Measurements from ENCODE around the gene AHCY. TPM values are rescaled to one million over a fixed set of nuclear protein-coding genes. Genes with fewer than 3 reads are reported as not detected.

Gene AHCY
- total RNA-seq, 1 experiment from 2014 or later, result 265 TPM

GRCh38 chr20:34295284-34295683 is 7.9 kb downstream of the AHCY start:
- H2AFZ ChIP-seq (ENCODE audit: low read length), result no peak overlapping the region
- peaks cover 1% of the 10 kb centered on the region for H3K4me1 ChIP-seq (ENCODE audit: insufficient read depth, low read length)
- intact Hi-C loops (cut with micrococcal nuclease), result no loop called here
- no peak for ATAC-seq
- H3K4me2 ChIP-seq (ENCODE audit: low read length), result no peak overlapping the region
- H3K27me3 ChIP-seq (ENCODE audit: low read length), result no peaks in the 10 kb centered on the region
- no peaks in the 10 kb centered on the region for H3K9me2 ChIP-seq (replicated peaks; ENCODE audit: low read length)
- no peaks in the 10 kb centered on the region for H3K9me3 ChIP-seq (ENCODE audit: low read length)
- H3K9ac ChIP-seq (ENCODE audit: low read length), result no peak overlapping the region
- DNase-seq, result no peak
- H3F3A ChIP-seq (ENCODE audit: low read length, unreplicated experiment), result no peaks in the 10 kb centered on the region
- H3K27ac ChIP-seq (ENCODE audit: low read length), result no peak overlapping the region
- ChIA-PET CTCF (no interaction called here), POLR2A (ENCODE audit: unreplicated experiment) (no interaction called here)
- TF ChIP-seq CTCF (conservative IDR thresholded peaks at IDR 0.05; ENCODE audit: low read depth, low read length), result no peak
- TF ChIP-seq EZH2phosphoT487 (IDR thresholded peaks at IDR 0.05; ENCODE audit: borderline replicate concordance, low read length), result no peak
- no peak for TF ChIP-seq EZH2 (IDR thresholded peaks at IDR 0.05; ENCODE audit: low read length, unreplicated experiment)
- peaks cover 25% of the 10 kb centered on the region for H4K20me1 ChIP-seq (ENCODE audit: low read length)
- peaks cover 51% of the 10 kb centered on the region for H3K36me3 ChIP-seq (ENCODE audit: low read depth, low read length)
- H3K4me3 ChIP-seq (ENCODE audit: low read length), result no peak overlapping the region
- peaks cover 59% of the 10 kb centered on the region for H3K79me2 ChIP-seq (ENCODE audit: low read length)
- BruUV-seq (replicated peaks), result no TSS peak

DNA sequence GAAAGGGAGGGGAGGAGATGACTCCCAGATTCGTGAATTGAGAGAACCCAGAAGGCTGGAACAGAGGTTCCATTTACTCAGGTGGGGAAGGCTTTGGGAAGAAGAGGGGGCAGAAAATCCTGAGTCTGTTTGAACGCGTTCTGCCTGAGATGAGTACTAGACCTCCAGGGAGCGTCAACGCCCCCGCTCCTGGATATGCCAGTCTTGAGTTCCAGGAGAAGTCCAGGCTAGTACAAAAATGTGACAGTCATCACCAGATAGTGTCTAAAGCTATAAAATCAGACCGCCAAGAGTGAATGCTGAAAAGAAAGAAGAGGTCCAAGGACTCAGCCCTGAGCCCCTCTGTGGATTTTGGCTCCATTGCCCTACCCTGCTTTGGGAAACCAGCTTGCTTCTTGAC is 8.6 kb downstream of the AHCY start:
- Histone ChIP-seq H3K9me2 (replicated peaks; ENCODE audit: low read length) (no peaks in the 10 kb centered on the region), H3K79me2 (ENCODE audit: low read length) (peaks cover 51% of the 10 kb centered on the region), H3K9me3 (ENCODE audit: low read length) (no peaks in the 10 kb centered on the region), H2AFZ (ENCODE audit: low read length) (no peak overlapping the region), H3K9ac (ENCODE audit: low read length) (no peak overlapping the region), H4K20me1 (ENCODE audit: low read length) (peaks cover 24% of the 10 kb centered on the region), H3K4me3 (ENCODE audit: low read length) (no peak overlapping the region), H3K4me1 (ENCODE audit: insufficient read depth, low read length) (no peaks in the 10 kb centered on the region), H3F3A (ENCODE audit: low read length, unreplicated experiment) (no peaks in the 10 kb centered on the region), H3K27me3 (ENCODE audit: low read length) (no peaks in the 10 kb centered on the region), H3K4me2 (ENCODE audit: low read length) (no peak overlapping the region), H3K27ac (ENCODE audit: low read length) (no peak overlapping the region), H3K36me3 (ENCODE audit: low read depth, low read length) (peaks cover 56% of the 10 kb centered on the region)
- ChIA-PET POLR2A (ENCODE audit: unreplicated experiment) (no interaction called here), CTCF (no interaction called here)
- intact Hi-C loops (cut with micrococcal nuclease), result no loop called here
- TF ChIP-seq EZH2 (IDR thresholded peaks at IDR 0.05; ENCODE audit: low read length, unreplicated experiment) (no peak), CTCF (conservative IDR thresholded peaks at IDR 0.05; ENCODE audit: low read depth, low read length) (no peak), EZH2phosphoT487 (IDR thresholded peaks at IDR 0.05; ENCODE audit: borderline replicate concordance, low read length) (no peak)
- ATAC-seq (no peak), DNase-seq (no peak)
- no TSS peak for BruUV-seq (replicated peaks)

- H3K36me3 ChIP-seq (ENCODE audit: low read depth, low read length), result peaks cover 54% of the 10 kb centered on the region
- no peaks in the 10 kb centered on the region for H3K9me2 ChIP-seq (replicated peaks; ENCODE audit: low read length)
- H2AFZ ChIP-seq (ENCODE audit: low read length), result no peak overlapping the region
- no peak overlapping the region for H3K4me2 ChIP-seq (ENCODE audit: low read length)
- H4K20me1 ChIP-seq (ENCODE audit: low read length), result peaks cover 24% of the 10 kb centered on the region
- ATAC-seq (no peak), DNase-seq (no peak)
- H3K79me2 ChIP-seq (ENCODE audit: low read length), result peaks cover 42% of the 10 kb centered on the region
- H3K4me1 ChIP-seq (ENCODE audit: insufficient read depth, low read length), result no peaks in the 10 kb centered on the region
- TF ChIP-seq EZH2phosphoT487 (IDR thresholded peaks at IDR 0.05; ENCODE audit: borderline replicate concordance, low read length) (no peak), CTCF (conservative IDR thresholded peaks at IDR 0.05; ENCODE audit: low read depth, low read length) (no peak), EZH2 (IDR thresholded peaks at IDR 0.05; ENCODE audit: low read length, unreplicated experiment) (no peak)
- ChIA-PET POLR2A (ENCODE audit: unreplicated experiment) (no interaction called here), CTCF (no interaction called here)
- no peaks in the 10 kb centered on the region for H3K9me3 ChIP-seq (ENCODE audit: low read length)
- intact Hi-C loops (cut with micrococcal nuclease), result no loop called here
- BruUV-seq (replicated peaks), result no TSS peak
- no peak overlapping the region for H3K27ac ChIP-seq (ENCODE audit: low read length)
- no peak overlapping the region for H3K4me3 ChIP-seq (ENCODE audit: low read length)
- no peak overlapping the region for H3K9ac ChIP-seq (ENCODE audit: low read length)
- H3K27me3 ChIP-seq (ENCODE audit: low read length), result no peaks in the 10 kb centered on the region
- H3F3A ChIP-seq (ENCODE audit: low read length, unreplicated experiment), result no peaks in the 10 kb centered on the region
These were observed 9.6 kb downstream of the AHCY start for GRCh38 chr20:34293589-34293988.

Data from PC-3 (cell line).